Heart right ventricle (tissue), 16 donors: ENCODE data around the gene RNF123. TPM values are rescaled to one million over a fixed set of nuclear protein-coding genes. Genes with fewer than 3 reads are reported as not detected.

Experiments
- ATAC-seq, 8 donors: fragments of 200-7000 bp; cut with Tn5 transposase; one replicate each; pipeline ENCODE4 v1.9.1; 2020; ENCODE audit warnings: mild to moderate bottlenecking in 8 of 8, moderate library complexity in 8 of 8, moderate number of reproducible peaks in 1 of 8
- DNase-seq, 2 donors: peaks; one replicate each; pipeline ENCODE4 v3.0.0-alpha.2; 2020
- H3K27ac ChIP-seq, 10 donors: fragments of 200-600 bp; sonication (generic) in 2 of 10; one replicate each; pipeline versions ENCODE4 v1.5.0 to v1.8.0; 2020 to 2022; ENCODE audit warnings: mild to moderate bottlenecking in 3 of 10
- H3K27me3 ChIP-seq, 7 donors: fragments of 200-600 bp; one replicate each; pipeline ENCODE4 v1.8.0; 2021 to 2022; ENCODE audit warnings: mild to moderate bottlenecking in 2 of 7
- H3K36me3 ChIP-seq, 9 donors: fragments of 200-600 bp; sonication (generic) in 1 of 9; one replicate each; pipeline versions ENCODE4 v1.5.0 to v1.8.0; 2020 to 2022; ENCODE audit warnings: mild to moderate bottlenecking in 2 of 9
- H3K4me1 ChIP-seq, 9 donors: fragments of 200-600 bp; sonication (generic) in 1 of 9; one replicate each; pipeline versions ENCODE4 v1.5.0 to v1.8.0; 2020 to 2022; ENCODE audit warnings: mild to moderate bottlenecking in 4 of 9
- H3K4me3 ChIP-seq, 10 donors: fragments of 200-600 bp; sonication (generic) in 2 of 10; one replicate each; pipeline versions ENCODE4 v1.5.0 to v1.8.0; 2020 to 2022; ENCODE audit warnings: mild to moderate bottlenecking in 7 of 10, moderate library complexity in 2 of 10
- H3K9me3 ChIP-seq, 11 donors: fragments of 200-600 bp in 10 of 11; sonication (generic) in 2 of 11; one replicate each; pipeline versions ENCODE4 v1.5.0 to v1.8.0; 2013 to 2022; ENCODE audit warnings: mild to moderate bottlenecking in 2 of 11, control low read depth in 1 of 11, moderate library complexity in 1 of 11
- CTCF ChIP-seq, 9 donors: fragments of 200-600 bp; sonication (generic) in 2 of 9; IDR thresholded peaks; one replicate each; pipeline versions ENCODE4 v1.5.0 to v1.8.0; 2021 to 2022; ENCODE audit warnings: antibody characterized with exemption in 9 of 9, mild to moderate bottlenecking in 5 of 9, moderate library complexity in 1 of 9
- WGBS, 2 donors: extraction: QIAGEN DNeasy Blood & Tissue Kit; methylation state at CpG; one replicate each; pipeline ENCODE4 v1.1.7; 2013; ENCODE audit warnings: inconsistent platforms in 1 of 2; 5-methylcytosine and 5-hydroxymethylcytosine counted together
- intact Hi-C, 10 donors: fragments of 100-400 bp; cut with DNase I; formaldehyde crosslinking; loops; one replicate each; pipeline versions ENCODE4 v1.11.1 to v1.14.2; 2022
- polyA plus RNA-seq, 2 donors: library from polyadenylated mRNA; stranded (reverse); fragments of 200-250 nt; gene quantifications; one replicate each; pipeline ENCODE4 v1.2.3, GENCODE V29; 2013
- total RNA-seq, 10 donors: library from RNA; stranded (reverse); fragmentation: NEBNext Ultra II Directional in 3 of 10; extraction: Animal tissue kit (Norgen Biotek cat#: 25700) in 3 of 10; gene quantifications; one replicate each; pipeline versions ENCODE4 v1.2.1 to v1.2.4, GENCODE V29; 2021 to 2023
- donor health status: Arrhythmogenic right ventricular cardiomyopathy.
- donor health status: ischemic (EF 13 %, LVEDD 7.1; RV severe dilation, severe dysfunction).
- donor health status: healthy with polysubstance abuse.
- donor health status: DM: no; HTN: yes; CAD: no.
- donor health status: DM: no; HTN: no; CAD: no.
- donor health status: ischemic (EF 25% LVEDD 6.9; RV normal size, moderate dysfunction).
- donor health status: ischemic (EF 25% LVEDD 5.7; RV mildly dilated, moderate dysfunction).
- donor health status: healthy.
- donor health status: DM: yes; HTN: yes; CAD: no.
- donor health status: Ischemic cardiomyopathy.
- donor health status: ischemic (EF 35%, LVEDD 5.7; RV mildly dilated, moderate dysfunction).
- donor health status: nonischemic (EF 11% LVEDD 7.7; RV severe dilation, severe dysfunction).
- donor health status: DM: yes; HTN: yes; CAD: no.
- donor health status: PGD.
- donor health status: ischemic (EF 29% LVEDD 5.4; RV normal size, mild dysfunction).
- donor health status: nonischemic (EF 23%, LVEDD 6.1; RV moderate dilation, normal function).

The RNF123 gene
- total and polyA plus RNA-seq, 12 donors, result 23.6 to 61.8 (median 48.7) TPM

GRCh38 chr3:49725906-49726681 is 36.7 kb downstream of the RNF123 start:
- intact Hi-C loops, result loop anchor here in 1 of 10 donors (10.0 kb wide), 1 partner anchor 179 kb away; the partner anchor contains the start of gene MST1R
- H3K36me3 ChIP-seq, result peaks cover 0 to 80% (median 24%) of the 10 kb centered on the region in 9 donors
- H3K9me3 ChIP-seq, result no peaks in the 10 kb centered on the region
- DNase-seq (no peak), ATAC-seq (no peak)
- no peaks in the 10 kb centered on the region for H3K27me3 ChIP-seq
- H3K27ac ChIP-seq, result no peak overlapping the region
- 83 to 90% methylated on average over 11 of the region's 11 CpGs for WGBS, 2 donors
- no peak overlapping the region for H3K4me3 ChIP-seq
- peaks cover 10 to 28% (median 20%) of the 10 kb centered on the region in 9 donors for H3K4me1 ChIP-seq
- TF ChIP-seq CTCF (IDR thresholded peaks at IDR 0.05), result no peak

GRCh38 chr3:49727154-49727923 is 38.0 kb downstream of the RNF123 start:
- ATAC-seq (no peak), DNase-seq (no peak)
- Histone ChIP-seq H3K27ac (no peak overlapping the region), H3K27me3 (no peaks in the 10 kb centered on the region), H3K4me1 (peaks cover 10 to 22% (median 20%) of the 10 kb centered on the region in 9 donors), H3K4me3 (no peak overlapping the region), H3K36me3 (peaks cover 0 to 80% (median 33%) of the 10 kb centered on the region in 9 donors), H3K9me3 (no peaks in the 10 kb centered on the region)
- intact Hi-C loops, result loop anchor here in 1 of 10 donors (10.0 kb wide), 1 partner anchor 177 kb away; the partner anchor contains the start of gene MST1R
- TF ChIP-seq CTCF (IDR thresholded peaks at IDR 0.05), result no peak
- 88 to 89% methylated on average over 19 of the region's 19 CpGs for WGBS, 2 donors

- Histone ChIP-seq H3K9me3 (no peaks in the 10 kb centered on the region), H3K27ac (no peak overlapping the region), H3K36me3 (peaks cover 0 to 82% (median 38%) of the 10 kb centered on the region in 9 donors), H3K27me3 (no peaks in the 10 kb centered on the region), H3K4me1 (peaks cover 7 to 16% (median 14%) of the 10 kb centered on the region in 9 donors), H3K4me3 (no peak overlapping the region)
- ATAC-seq (no peak), DNase-seq (no peak)
- TF ChIP-seq CTCF (IDR thresholded peaks at IDR 0.05), result no peak
- intact Hi-C loops, result loop anchor here in 1 of 10 donors (10.0 kb wide), 1 partner anchor 177 kb away; the partner anchor contains the start of gene MST1R
- WGBS, 2 donors, result 91% methylated on average over 15 of the region's 15 CpGs
Observed at GRCh38 chr3:49727924-49728361, 38.6 kb downstream of the RNF123 start.

GRCh38 chr3:49729966-49730609 is 40.7 kb downstream of the RNF123 start:
- Histone ChIP-seq H3K9me3 (no peaks in the 10 kb centered on the region), H3K27me3 (no peaks in the 10 kb centered on the region), H3K36me3 (peaks cover 0 to 100% (median 39%) of the 10 kb centered on the region in 9 donors), H3K27ac (no peak overlapping the region), H3K4me3 (no peak overlapping the region), H3K4me1 (peaks cover 0 to 3% (median 0%) of the 10 kb centered on the region in 9 donors)
- 97 to 98% methylated on average over 4 of the region's 4 CpGs for WGBS, 2 donors
- no peak for ATAC-seq
- no peak for TF ChIP-seq CTCF (IDR thresholded peaks at IDR 0.05)
- intact Hi-C loops, result loop anchor here in 1 of 10 donors (10.0 kb wide), 1 partner anchor 175 kb away; the partner anchor contains the start of gene MST1R
- no peak for DNase-seq
